Measurements from ENCODE around the gene S100A5.

The S100A5 gene

DNA sequence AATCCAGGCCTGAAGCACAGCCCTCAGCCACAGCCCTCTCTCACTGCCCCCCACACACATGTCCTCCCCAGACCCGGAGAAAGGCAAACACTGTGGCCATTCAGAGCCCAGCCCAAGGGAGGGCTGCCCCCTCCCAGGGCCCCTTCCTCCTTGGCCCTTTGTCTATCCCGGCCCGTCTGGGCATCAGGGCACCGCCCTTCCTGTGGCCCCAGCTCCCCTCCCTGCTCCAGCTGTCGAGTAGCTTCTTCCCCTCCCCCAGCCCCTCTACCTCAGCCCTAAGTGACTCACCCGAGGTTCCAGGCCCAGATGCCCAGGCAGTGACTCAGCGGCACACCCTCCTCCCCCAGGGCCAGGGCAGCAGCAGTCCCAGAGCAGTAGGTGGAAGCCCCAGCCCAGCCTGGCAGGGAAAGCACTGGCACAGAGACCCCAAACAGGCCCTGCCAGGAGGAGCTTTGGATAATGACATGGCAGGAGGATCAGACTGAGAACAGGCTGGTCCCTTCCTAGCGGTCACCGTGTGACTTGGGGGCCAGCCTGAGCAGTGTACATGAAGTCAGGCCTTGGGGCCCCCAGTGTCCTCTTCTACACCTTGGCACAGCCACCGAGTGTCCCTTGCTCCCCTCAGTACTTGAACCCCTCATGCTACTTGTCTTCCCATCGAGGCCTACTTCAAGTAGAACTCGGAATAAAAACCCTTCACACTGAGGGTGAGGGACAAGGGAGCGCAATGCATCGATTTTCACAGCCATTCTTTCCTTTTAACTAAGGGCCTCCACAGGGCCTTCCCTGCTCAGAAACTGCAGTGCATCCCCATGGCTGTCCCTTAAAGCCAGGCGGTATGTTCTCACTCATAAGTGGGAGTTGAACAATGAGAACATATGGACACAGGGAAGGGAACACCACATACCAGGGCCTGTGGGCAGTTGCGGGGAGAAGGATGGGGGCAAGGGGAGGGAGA is 26.0 kb upstream of the S100A5 start:
- DNase-seq (ENCODE audit: low spot score), result peak; percentile 99

DNA sequence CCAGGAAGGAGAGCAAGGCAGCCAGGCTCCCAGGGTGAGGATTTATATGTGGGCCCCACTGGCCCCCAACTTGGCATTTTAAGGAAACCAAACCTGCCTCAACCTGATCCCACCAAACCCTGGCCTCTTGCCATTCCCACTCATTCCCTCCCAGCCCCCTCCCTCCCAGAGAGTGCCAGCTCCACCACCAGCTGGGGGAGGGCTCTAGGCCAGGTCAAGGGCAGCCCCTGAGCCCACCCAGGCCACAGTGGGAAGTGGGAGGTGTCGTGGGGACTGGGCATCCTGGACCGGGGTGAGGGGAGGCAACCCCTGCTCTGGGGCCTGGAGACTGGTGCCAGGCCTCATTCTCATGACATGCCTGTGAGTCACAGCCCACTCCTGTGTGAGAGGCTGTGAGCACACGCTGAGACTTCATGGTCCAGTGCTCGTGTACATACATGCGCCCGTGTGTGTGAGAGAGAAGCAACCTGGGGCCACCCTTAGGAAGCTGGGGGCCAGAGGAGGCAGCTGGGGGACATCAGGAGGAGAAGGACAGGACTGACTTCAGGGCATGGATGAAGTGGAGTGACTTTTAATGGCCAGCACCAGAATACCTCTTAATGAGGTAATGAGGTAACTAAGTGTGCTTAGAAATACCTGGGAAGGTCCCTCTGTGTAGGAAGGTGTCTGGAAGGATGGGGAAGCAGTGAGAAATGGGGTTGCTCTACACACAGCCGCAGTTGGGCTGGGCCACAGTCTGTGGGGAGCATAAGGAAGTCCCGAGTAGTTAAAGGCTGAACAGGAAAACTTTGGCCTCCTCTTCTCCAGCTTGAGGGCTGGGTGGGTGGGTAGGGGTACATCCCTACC is 25.0 kb upstream of the S100A5 start, which contains the start of gene S100A2:
Gene S100A2 (minus strand): TSS at position 316 of the 846 bp plus-strand sequence. CDS start 1,967 bp downstream, outside the sequence.
- DNase-seq (ENCODE audit: low spot score), result peak; percentile 98

DNA sequence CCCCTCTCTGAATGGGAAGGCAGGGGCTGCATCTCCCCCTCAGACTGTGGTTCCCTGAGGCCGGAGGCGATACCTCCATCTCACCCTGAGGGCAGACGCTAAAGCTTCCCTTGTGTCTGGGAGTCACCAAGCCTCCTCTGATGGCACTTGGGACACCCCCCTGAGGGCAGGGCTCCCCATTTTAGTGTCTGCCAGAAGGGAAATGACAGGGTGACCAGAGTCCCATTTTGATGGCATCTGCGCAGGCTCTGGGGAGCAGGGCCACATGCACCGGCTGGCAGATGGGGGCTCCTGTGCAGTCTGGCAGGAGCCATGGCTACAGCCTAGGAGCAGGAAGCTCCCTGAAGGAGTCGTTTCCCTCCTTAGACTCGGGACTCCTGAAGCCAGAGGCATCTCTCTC is 23.3 kb upstream of the S100A5 start:
- peak; percentile 54 for DNase-seq (ENCODE audit: low spot score)

DNA sequence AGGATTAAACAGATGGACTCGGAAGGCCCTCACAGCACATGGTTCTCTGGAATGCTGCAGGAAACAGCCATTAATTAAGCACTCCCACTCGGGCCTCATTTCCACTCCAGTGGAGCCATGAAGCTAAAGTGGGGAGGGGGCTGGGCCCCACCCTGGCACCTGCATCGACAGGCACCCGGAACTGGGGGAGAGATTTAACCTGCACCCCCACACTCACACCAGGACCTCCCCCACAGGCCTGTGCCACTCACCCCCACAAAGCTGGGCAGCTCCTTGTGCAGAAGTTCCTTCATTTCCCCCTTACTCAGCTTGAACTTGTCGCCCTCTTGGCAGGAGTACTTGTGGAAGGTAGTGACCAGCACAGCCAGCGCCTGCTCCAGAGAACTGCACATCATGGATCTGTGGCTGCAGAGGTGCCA is 22.8 kb upstream of the S100A5 start:
- peak; percentile 58 for DNase-seq (ENCODE audit: low spot score)

DNA sequence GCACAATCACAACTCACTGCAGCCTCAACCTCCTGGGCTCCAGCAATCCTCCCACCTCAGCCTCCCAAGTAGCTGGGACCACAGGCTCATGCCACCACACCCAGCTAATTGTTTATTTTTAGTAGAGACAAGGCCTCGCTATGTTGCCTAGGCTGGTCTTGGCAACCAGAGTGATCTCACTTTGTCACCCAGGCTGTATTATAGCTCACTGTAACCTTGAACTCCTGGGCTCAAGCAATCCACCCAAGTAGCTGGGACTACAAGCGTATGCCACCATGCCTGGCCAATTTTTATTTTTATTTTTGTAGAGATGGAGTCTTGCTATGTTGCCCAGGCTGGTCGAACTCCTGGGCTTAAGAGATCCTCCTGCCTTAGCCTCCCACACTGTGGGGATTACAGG is 21.3 kb upstream of the S100A5 start:
- peak; percentile 60 for DNase-seq (ENCODE audit: low spot score)

DNA sequence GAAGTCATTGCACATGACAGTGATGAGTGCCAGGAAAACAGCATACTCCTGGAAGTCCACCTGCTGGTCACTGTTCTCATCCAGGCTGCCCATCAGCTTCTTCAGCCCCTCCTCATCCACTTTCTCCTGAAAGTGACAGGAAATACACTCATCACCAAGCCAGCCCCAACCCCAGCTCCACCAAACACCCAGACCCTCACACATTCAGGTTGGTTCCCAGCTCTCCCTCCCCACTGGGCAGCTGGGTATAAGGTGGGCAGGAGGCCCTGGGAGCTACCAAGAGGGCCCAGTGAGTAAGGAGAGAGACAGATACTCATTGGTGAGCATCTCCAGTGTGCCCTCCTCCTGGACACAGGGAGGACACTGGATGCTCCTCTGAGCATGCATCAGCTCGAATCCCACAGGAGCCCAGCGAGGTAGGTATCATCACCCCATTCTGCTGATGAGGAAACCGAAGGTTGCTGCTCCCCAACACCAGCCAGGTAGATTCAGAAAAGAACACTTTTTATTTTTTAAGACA is 20.8 kb upstream of the S100A5 start:
- DNase-seq (ENCODE audit: low spot score), result peak; percentile 78

DNA sequence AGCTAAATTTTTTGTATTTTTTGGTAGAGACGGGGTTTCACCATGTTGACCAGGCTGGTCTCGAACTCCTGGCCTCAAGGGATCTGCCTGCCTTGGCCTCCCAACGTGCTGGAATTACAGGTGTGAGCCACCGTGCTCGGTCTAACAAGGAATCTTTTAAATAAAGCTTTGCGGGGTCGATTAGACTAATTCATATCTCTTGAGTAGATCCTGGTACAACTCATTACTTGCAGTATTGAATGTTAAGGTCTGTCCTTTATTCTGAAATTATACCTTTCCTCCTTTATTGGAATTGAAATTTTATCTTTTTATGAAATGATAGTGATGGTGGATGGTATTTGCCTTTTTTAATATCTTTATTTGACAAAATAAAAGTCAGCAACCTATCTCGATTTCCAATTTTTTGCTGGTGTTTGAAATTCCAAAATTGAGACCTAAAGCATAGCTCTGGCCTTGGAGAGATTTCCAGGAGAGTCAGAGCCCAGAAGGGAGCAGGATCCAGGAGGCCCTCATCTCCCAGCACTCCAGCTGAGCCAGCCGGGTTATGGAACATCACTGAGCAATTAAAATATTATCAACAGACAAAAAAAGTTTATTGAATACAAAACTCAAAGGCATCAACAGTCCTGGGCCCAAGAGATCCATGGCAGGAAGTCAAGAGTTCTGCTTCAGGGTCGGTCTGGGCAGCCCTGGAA is 20.2 kb upstream of the S100A5 start:
- peak; percentile 67 for DNase-seq (ENCODE audit: low spot score)

DNA sequence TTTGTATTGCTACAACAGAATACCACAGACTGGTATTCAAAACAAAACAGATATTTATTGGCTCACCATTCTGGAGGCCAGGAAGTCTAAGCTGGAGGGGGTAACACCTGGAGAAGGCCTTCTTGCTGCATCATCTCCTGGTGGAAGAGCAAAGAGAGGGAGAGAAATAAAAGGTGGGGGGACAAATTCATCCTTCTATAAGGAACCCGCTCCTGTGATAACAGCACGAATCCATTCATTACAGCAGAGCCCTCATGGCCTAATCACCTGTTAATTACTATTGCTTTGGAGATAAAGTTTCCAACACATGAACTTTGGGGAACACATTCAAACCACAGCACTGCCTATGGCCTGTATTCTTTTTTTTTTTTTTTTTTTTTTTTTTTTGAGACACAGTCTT is 19.5 kb upstream of the S100A5 start:
- peak; percentile 26 for DNase-seq (ENCODE audit: low spot score)

DNA sequence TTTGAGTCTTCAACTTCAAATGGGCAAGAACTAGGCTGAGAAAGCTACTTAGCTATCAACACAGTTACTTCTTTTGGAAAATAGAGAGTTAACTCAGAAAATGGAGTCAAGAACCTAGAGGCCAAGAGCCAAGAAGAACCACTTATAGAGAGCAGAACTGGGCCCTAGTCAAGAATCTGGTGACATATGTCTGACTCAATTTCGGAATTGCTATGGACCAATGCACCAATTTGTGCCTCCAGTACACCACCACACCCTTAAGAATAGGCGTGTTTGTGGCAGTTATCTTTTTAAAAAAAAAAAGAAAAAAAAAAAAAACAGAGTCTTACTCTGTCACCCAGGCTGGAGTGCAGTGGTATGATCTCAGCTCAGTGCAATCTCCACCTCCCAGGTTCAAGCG is 17.1 kb upstream of the S100A5 start:
- DNase-seq (ENCODE audit: low spot score), result no peak

DNA sequence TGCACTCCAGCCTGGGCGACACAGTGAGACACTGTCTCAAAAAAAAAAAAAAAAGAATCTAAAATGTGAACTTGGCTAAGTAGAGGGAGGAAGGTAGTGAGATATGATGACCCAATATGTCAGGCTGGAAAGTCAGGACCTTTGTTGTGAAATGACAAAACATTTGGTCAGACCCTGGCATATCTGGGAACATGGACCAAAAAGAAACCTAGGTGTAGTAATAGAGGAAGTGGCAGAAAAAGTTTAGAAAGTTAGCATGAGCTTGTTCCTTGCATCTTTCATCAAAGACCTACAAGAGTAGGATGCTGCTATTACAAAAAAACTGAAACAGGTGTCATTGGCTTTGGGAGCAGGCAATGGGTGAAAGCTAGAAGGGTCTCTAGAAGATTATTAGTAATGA is 15.6 kb upstream of the S100A5 start:
- no peak for DNase-seq (ENCODE audit: low spot score)

DNA sequence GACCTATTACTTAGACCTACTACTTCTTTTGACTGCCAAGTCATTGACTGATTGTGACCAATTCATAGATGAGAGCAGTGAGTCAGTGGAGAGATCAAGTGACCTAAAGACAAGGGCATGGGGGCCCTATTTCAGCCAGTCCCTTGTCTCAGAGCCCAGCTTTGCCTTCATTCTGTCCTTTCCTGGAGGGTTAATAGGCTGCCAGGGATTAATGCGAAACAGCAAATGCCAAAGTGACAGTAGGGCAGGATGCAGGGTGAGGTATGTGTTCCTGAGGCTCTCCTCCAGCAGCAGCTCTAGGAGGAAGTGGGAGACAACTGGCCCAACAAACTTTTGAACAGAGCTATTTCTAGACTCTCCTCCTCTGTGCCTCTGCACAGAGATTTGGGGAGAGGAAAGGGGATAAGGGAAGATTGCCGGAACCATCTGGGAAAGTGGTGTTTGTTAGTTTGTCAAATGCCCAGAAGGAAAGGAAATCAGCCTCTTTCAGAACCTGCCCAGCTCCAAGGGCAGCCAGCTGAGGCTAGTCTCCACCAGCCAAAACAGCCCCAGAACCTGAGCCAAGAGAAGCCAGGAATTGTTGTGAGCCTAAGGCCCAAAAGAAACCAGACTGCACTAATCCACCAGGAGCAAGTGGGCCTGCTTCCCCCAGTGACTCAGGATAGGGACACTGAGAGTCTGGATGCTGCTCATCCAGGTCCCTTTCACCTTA is 13.3 kb upstream of the S100A5 start:
- DNase-seq (ENCODE audit: low spot score), result no peak

DNA sequence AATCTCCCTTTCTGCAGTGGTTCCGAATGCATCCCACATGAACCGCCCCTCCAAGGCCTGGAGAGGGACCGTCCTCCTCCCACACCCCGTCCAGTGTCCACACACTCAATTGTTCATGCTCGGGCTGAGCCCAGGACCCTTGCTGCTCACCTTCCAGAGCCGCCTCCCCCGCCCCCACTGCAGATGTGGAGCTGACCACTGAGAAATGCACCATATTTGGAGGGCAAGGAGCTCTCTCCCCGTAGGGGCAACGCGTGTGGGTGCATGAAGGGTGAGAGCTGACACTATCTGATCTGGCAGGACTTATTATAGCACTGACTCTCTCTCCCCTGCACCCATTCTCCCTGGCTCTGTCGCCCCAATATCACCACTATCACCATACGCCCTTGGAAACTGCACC is 12.4 kb upstream of the S100A5 start:
- DNase-seq (ENCODE audit: low spot score), result no peak

DNA sequence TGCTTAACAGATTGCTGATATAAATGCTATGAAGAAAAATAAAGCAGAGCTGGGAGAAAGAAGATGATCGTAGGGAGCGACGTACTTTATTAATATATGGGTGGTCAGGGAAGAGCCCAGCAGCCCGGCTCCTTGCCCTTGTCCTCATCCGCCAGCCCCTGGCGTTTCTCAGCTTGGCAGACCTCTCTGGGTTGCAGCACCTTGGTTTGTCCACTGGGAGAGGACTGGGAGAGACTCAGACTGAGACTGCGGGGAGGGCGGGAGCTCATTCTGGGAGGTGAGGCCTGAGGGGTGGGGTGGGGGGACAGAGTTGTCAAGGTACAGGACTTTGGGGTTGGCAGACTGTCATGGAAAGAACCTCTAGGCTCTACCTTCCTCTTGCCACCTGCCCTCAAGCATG is 11.6 kb upstream of the S100A5 start:
- DNase-seq (ENCODE audit: low spot score), result no peak

DNA sequence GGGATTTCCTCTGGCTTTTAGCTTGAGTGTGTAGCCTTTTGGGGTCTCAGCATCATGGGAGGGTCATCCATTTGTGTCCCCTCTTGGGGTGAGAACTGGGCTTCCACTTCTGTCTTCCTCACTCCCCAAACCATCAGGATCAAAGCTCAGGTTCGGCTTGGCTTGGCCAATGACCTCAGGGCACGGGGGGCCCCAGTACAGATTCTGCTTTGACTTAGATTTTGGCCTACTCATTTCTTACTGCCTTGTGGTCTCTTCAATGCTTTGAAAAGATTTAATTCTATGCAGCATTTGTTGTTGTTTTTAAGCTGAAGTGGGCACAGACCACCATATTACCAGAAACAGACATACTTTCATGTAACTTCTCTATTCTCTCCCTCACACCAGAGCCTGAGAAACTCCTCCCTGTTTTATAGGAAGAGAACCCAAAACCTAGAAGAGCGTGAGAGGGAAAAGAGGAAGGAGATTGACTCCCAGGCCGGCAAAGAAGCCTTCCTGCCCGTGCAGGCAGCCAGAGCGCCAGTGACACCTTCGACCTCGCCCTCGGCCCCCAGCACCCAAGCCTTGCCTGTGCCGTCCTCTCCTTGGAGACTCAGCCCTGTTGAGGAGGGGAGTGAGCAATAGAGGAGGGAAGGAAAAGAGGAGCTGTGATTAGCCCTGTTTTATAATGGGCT is 10.2 kb upstream of the S100A5 start:
- DNase-seq (ENCODE audit: low spot score), result no peak

DNA sequence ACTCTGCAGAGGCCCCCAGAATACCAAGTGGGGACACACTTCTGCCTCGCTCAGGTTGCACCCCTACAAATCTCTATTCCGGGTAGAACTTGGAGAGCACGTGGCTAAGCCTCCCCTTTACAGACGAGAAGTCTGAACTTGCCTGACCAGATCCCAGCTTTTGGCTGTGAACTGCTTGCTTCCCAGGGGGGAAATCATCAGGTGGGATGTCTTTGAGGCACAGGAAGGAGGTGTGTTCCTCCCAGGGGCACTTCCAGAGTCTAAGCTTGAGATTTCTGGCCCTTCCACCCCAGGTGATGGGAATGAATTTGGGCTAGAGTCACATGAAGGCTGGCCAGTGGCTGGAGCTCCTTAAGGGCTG is 9.6 kb upstream of the S100A5 start:
- DNase-seq (ENCODE audit: low spot score), result no peak

DNA sequence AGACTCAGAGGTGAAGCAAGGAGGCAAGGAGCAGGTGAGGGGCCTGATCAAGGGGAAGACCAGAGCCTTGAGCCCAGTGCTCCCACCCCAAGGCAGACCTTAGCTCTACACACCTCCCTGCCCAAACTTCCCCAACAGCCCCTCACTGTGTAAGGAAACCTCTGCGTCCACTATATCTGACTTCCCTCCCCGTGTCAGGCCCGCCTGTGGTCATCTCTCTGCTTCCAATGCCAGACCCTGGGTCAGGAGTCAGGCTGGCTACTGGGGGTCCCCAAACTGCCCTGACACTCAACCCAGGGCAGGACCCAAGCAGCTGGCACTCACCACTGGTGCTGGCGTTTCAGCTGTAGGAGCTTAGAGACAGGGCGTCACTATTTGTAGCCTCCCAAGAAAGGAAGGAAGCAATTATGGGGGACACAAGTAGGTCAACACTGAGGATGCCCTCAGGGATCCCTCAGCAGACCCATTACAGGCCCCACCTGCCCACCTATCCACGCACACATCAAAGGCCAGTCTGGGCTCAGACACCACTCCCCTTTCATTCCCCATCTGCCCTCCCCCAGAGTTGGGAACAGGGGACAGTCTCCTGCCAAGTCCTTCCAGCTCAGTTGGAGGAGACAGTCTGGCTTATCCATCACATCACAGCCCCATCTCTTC is 9.1 kb upstream of the S100A5 start:
- no peak for DNase-seq (ENCODE audit: low spot score)

DNA sequence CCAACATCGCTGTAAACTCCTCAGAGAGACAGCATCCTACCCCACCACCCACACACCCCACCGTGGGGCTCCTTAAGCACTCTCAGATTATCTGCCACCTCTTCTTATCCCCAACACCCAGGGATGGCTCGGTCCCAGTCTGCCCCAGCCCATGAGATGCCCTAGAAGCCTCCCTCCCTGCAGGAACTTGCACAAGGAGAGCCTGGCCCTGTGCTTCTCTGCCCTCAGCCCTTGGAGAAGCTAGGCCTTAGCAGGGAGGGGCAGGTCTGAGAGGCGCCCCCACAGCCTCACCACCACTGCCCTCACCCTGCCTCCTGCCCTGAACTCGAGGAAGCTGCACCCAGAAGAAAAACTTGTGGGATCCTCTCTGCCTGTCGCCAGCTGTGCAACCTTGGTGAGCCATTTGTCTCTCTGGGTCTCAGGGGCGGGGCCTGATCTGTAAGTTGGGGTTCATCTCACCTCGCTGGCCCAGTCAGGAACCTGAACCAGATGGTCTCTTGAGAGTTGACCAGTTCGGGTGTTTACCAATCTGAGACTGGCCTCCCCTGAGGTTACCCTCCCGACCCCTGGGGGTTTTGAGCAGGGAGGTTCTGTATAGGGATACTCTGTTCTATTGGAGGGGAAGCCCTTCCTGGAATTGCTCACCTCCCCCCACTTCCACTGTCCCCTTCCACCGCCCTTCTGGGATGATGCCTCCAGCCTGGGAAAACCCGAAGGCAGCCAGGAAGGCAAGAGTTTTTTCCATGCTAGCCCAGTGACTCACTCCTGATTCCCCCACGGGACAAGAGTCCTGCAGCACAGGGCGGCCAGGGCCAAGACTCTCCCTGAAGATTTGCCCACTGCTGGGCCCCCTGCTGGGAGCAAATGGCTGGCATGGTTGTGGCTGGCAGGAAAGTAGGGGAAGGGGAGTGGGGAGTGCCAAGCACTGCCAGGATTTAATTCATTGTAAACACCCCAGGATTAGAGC is 8.3 kb upstream of the S100A5 start, which contains the start of gene S100A3:
Gene S100A3 (minus strand): TSS at position 537 of the 967 bp plus-strand sequence. CDS start 773 bp downstream, outside the sequence.
- DNase-seq (ENCODE audit: low spot score), result no peak

DNA sequence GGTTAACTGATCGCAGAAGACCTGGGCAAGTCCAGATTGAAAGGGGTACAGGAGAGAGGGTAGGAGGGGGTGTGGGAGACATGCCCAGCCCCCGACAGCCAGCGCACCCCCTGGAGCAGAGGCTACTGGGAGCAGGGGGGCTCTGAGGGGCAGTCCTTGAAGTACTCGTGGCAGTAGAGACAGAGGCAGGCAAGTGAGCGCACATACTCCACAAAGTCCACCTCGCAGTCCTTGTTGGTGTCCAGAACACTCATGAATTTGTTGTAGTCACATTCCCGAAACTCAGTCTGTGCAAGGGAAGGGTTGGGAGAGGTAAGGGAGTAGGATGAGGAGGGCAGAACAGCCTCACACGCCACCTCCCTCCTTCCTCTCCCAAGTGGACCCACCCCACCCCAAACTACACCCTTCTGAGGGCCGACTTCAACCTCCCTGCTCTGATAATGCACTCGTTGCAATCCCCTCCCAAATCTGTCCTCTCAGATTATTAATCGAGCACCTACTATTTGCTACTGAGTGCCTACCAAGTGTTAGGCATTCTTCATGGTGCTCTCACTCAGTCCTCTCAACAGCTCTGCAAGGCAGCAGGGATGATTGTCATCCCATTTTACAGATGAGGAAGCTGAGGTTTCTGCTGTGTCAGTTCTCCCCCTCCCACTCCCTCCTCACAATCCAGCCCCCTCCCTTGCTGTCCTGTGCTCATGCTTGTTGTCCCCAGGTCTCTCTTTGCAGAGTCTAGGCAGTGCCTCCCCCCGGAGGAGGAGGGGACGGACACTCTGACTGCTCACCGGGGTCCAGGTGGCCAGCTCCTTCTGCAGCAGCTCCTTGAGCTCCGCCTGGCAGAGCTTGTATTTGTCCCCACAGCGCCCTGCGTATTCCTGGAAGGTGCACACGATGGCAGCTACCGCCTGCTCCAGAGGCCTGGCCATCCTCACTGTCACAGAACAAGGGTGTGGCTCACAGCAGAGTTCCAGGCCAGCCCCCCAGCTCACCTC is 7.1 kb upstream of the S100A5 start:
- no peak for DNase-seq (ENCODE audit: low spot score)
